SK-N-SH (cell line): ENCODE measurements around the gene GADL1.

Experiments
- EP300 ChIP-seq, 2 experiments: IDR thresholded peaks; 2 replicates each; pipeline versions ENCODE4 v1.4.0 to v1.6.1; 2012; ENCODE audit warnings: borderline replicate concordance in 1 of 2, low read depth in 1 of 2, low read length in 1 of 2
- FOXJ3 ChIP-seq: sonication (generic); formaldehyde crosslinking; IDR thresholded peaks from 2 replicates; pipeline ENCODE4 v1.5.1; 2020; ENCODE audit warnings: mild to moderate bottlenecking, missing genetic modification reagents
- GABPA ChIP-seq: IDR thresholded peaks from 2 replicates; pipeline ENCODE4 v1.4.0; 2012; ENCODE audit warnings: low read depth, mild to moderate bottlenecking
- MEF2A ChIP-seq: IDR thresholded peaks from 2 replicates; pipeline ENCODE4 v1.4.0; 2012; ENCODE audit warnings: low read depth, borderline replicate concordance
- NRF1 ChIP-seq: IDR thresholded peaks from 2 replicates; pipeline ENCODE4 v1.6.1; 2012; ENCODE audit warnings: low read depth, mild to moderate bottlenecking, low read length
- POLR2AphosphoS5 ChIP-seq: IDR thresholded peaks from 2 replicates; pipeline ENCODE4 v1.6.1; 2012; ENCODE audit warnings: low read depth, low read length
- RCOR1 ChIP-seq: fragments of 150-350 bp; IDR thresholded peaks from 2 replicates; pipeline ENCODE4 v1.6.1; 2017; ENCODE audit warnings: antibody characterized with exemption, low read length
- RFX5 ChIP-seq: IDR thresholded peaks from 2 replicates; pipeline ENCODE4 v1.6.1; 2012; ENCODE audit warnings: mild to moderate bottlenecking, improper control_type of control experiment, low read length
- SIN3A ChIP-seq: IDR thresholded peaks from 2 replicates; pipeline ENCODE4 v1.6.1; 2012; ENCODE audit warnings: low read depth, mild to moderate bottlenecking, low read length, moderate library complexity, borderline replicate concordance
- TEAD4 ChIP-seq: IDR thresholded peaks from 2 replicates; pipeline ENCODE4 v1.4.0; 2012; ENCODE audit warnings: mild to moderate bottlenecking, borderline replicate concordance; ENCODE audit not compliant: insufficient read depth
- TF ChIP-seq, protein P1 (sequence below): fragments of 200-600 bp; sonication (generic); IDR thresholded peaks from 2 replicates; pipeline ENCODE4 v1.6.1; 2017; ENCODE audit warnings: antibody characterized with exemption, mild to moderate bottlenecking, moderate library complexity
- TF ChIP-seq, protein P2 (sequence below): fragments of 150-350 bp; IDR thresholded peaks from 2 replicates; pipeline ENCODE4 v1.6.1; 2017; ENCODE audit warnings: antibody characterized with exemption, low read length, low read depth, borderline replicate concordance
- TF ChIP-seq, protein P3 (sequence below): IDR thresholded peaks from 2 replicates; pipeline ENCODE4 v1.6.1; 2012; ENCODE audit warnings: mild to moderate bottlenecking, low read depth, low read length, moderate library complexity

DNA sequence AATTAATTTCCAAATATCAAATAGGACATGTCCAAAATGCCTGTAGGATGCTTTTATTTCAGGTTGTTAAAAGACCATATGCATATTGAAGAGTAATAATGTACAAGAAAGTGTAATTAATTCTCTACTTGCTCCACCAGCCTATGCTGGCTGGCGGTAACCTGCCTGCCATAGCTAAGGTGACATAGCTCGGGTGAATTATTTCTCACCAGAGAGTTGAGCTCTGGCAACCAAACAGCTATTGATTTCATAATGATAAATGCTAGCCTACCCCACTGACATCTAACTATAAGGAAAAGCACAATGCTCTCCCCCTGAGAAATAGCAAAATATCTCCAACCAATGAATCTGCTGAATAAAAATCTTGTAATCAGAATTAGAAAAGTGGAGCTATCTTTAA, 48.9 kb downstream of the GADL1 start:
- no peak for TF ChIP-seq RCOR1
- TF ChIP-seq, protein P1, sequence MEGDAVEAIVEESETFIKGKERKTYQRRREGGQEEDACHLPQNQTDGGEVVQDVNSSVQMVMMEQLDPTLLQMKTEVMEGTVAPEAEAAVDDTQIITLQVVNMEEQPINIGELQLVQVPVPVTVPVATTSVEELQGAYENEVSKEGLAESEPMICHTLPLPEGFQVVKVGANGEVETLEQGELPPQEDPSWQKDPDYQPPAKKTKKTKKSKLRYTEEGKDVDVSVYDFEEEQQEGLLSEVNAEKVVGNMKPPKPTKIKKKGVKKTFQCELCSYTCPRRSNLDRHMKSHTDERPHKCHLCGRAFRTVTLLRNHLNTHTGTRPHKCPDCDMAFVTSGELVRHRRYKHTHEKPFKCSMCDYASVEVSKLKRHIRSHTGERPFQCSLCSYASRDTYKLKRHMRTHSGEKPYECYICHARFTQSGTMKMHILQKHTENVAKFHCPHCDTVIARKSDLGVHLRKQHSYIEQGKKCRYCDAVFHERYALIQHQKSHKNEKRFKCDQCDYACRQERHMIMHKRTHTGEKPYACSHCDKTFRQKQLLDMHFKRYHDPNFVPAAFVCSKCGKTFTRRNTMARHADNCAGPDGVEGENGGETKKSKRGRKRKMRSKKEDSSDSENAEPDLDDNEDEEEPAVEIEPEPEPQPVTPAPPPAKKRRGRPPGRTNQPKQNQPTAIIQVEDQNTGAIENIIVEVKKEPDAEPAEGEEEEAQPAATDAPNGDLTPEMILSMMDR, result no peak
- no peak for TF ChIP-seq GABPA
- TF ChIP-seq POLR2AphosphoS5, result no peak
- TF ChIP-seq NRF1, result no peak
- TF ChIP-seq, protein P2, sequence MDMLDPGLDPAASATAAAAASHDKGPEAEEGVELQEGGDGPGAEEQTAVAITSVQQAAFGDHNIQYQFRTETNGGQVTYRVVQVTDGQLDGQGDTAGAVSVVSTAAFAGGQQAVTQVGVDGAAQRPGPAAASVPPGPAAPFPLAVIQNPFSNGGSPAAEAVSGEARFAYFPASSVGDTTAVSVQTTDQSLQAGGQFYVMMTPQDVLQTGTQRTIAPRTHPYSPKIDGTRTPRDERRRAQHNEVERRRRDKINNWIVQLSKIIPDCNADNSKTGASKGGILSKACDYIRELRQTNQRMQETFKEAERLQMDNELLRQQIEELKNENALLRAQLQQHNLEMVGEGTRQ, result no peak
- no peak for TF ChIP-seq RFX5
- no peak for TF ChIP-seq EP300 (IDR thresholded peaks at IDR 0.05; ENCODE audit: borderline replicate concordance in 1 of 2, low read depth in 1 of 2, low read length in 1 of 2)
- no peak for TF ChIP-seq TEAD4
- TF ChIP-seq SIN3A, result no peak
- TF ChIP-seq, protein P3, sequence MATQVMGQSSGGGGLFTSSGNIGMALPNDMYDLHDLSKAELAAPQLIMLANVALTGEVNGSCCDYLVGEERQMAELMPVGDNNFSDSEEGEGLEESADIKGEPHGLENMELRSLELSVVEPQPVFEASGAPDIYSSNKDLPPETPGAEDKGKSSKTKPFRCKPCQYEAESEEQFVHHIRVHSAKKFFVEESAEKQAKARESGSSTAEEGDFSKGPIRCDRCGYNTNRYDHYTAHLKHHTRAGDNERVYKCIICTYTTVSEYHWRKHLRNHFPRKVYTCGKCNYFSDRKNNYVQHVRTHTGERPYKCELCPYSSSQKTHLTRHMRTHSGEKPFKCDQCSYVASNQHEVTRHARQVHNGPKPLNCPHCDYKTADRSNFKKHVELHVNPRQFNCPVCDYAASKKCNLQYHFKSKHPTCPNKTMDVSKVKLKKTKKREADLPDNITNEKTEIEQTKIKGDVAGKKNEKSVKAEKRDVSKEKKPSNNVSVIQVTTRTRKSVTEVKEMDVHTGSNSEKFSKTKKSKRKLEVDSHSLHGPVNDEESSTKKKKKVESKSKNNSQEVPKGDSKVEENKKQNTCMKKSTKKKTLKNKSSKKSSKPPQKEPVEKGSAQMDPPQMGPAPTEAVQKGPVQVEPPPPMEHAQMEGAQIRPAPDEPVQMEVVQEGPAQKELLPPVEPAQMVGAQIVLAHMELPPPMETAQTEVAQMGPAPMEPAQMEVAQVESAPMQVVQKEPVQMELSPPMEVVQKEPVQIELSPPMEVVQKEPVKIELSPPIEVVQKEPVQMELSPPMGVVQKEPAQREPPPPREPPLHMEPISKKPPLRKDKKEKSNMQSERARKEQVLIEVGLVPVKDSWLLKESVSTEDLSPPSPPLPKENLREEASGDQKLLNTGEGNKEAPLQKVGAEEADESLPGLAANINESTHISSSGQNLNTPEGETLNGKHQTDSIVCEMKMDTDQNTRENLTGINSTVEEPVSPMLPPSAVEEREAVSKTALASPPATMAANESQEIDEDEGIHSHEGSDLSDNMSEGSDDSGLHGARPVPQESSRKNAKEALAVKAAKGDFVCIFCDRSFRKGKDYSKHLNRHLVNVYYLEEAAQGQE, result no peak
- no peak for TF ChIP-seq MEF2A
- no peak for TF ChIP-seq FOXJ3 (CRISPR knock-in tag)
